GM12878 (cell line): Measurements from ENCODE around the gene PINK1. TPM values are rescaled to one million over a fixed set of nuclear protein-coding genes. Genes with fewer than 3 reads are reported as not detected.

ENCODE experiments used
- ATAC-seq: fragments of 200-7000 bp; cut with Tn5 transposase; 3 replicates; pipeline ENCODE4 v1.9.1; 2020; ENCODE audit warnings: mild to moderate bottlenecking, moderate library complexity
- BruUV-seq: library from RNA; stranded (reverse); fragments of 400-500 nt; replicated peaks from 2 replicates; lab custom pipeline; 2021; lab: Mats Ljungman, UMichigan
- CTCF ChIA-PET: fragments of 300-600 bp; sonication (Branson Sonifier 250); formaldehyde crosslinking; extraction: SDS; loops from one replicate; lab custom pipeline; 2021; ENCODE audit warnings: inconsistent platforms; lab: Yijun Ruan, JAX
- POLR2A ChIA-PET: fragments of 350-600 bp; formaldehyde crosslinking; extraction: SDS; loops from one replicate; lab custom pipeline; 2021; ENCODE audit warnings: inconsistent platforms; lab: Charles Lee
- RAD21 ChIA-PET: fragments of 300-600 bp; sonication (Branson Sonifier 250); formaldehyde crosslinking; loops from one replicate; lab custom pipeline; 2023; ENCODE audit warnings: antibody characterized with exemption; ENCODE audit not compliant: unreplicated experiment; lab: Charles Lee
- SMC1A ChIA-PET: fragments of 300-600 bp; sonication (Branson Sonifier 250); formaldehyde crosslinking; loops from one replicate; lab custom pipeline; 2023; ENCODE audit not compliant: unreplicated experiment, uncharacterized antibody; lab: Charles Lee
- DNase-seq: peaks from one replicate; pipeline ENCODE4 v3.0.0-alpha.2; 2011; ENCODE audit warnings: low read depth, low spot score
- FAIRE-seq: peaks from 3 replicates; lab custom pipeline; 2011; peaks lifted over from hg19 to GRCh38; lab: Jason Lieb, UNC
- H2AFZ ChIP-seq: 2 replicates; pipeline ENCODE4 v1.6.0; 2011; ENCODE audit warnings: low read depth, low read length, control low read depth; ENCODE audit not compliant: control insufficient read depth
- H3K27ac ChIP-seq: 2 replicates; pipeline ENCODE4 v1.5.1; 2011; ENCODE audit warnings: control low read depth; ENCODE audit not compliant: control insufficient read depth, insufficient read depth
- H3K27me3 ChIP-seq, 2 experiments: replicated peaks in 1 of 2; 2 replicates each; pipeline versions ENCODE4 v1.6.0 to v1.6.1; 2011; ENCODE audit warnings: low read length in 1 of 2; ENCODE audit not compliant: control insufficient read depth in 2 of 2, insufficient read depth in 2 of 2
- H3K36me3 ChIP-seq, 2 experiments: 2 replicates each; pipeline ENCODE4 v1.5.1; 2011; ENCODE audit warnings: low read length in 1 of 2; ENCODE audit not compliant: control insufficient read depth in 2 of 2, insufficient read depth in 2 of 2
- H3K4me1 ChIP-seq: 2 replicates; pipeline ENCODE4 v1.6.1; 2011; ENCODE audit warnings: mild to moderate bottlenecking, low read length, moderate library complexity, mixed read lengths; ENCODE audit not compliant: control insufficient read depth, insufficient read depth
- H3K4me2 ChIP-seq: 2 replicates; pipeline ENCODE4 v1.6.0; 2011; ENCODE audit warnings: control low read depth; ENCODE audit not compliant: control insufficient read depth, insufficient read depth
- H3K4me3 ChIP-seq: fragments of 200-600 bp; sonication (generic); 2 replicates; pipeline ENCODE4 v1.5.1; 2016
- H3K79me2 ChIP-seq: 2 replicates; pipeline ENCODE4 v1.6.0; 2011; ENCODE audit warnings: low read length; ENCODE audit not compliant: control insufficient read depth, insufficient read depth
- H3K9ac ChIP-seq: 2 replicates; pipeline ENCODE4 v1.8.0; 2011; ENCODE audit warnings: low read length, control low read depth, mixed read lengths; ENCODE audit not compliant: control insufficient read depth, insufficient read depth
- H3K9me3 ChIP-seq: replicated peaks from 3 replicates; pipeline ENCODE4 v1.5.1; 2011; ENCODE audit warnings: mild to moderate bottlenecking, low read length; ENCODE audit not compliant: control insufficient read depth, insufficient read depth
- H4K20me1 ChIP-seq: 2 replicates; pipeline ENCODE4 v1.6.0; 2011; ENCODE audit not compliant: control insufficient read depth, insufficient read depth
- BCLAF1 ChIP-seq: fragments of 450-650 bp; IDR thresholded peaks from 2 replicates; pipeline ENCODE4 v1.6.1; 2017; ENCODE audit warnings: antibody characterized with exemption, mild to moderate bottlenecking, moderate library complexity
- FOXM1 ChIP-seq: IDR thresholded peaks from 2 replicates; pipeline ENCODE4 v1.6.1; 2012; ENCODE audit warnings: low read depth, mild to moderate bottlenecking, inconsistent platforms, low read length, moderate library complexity
- HCFC1 ChIP-seq: fragments of 150-350 bp; IDR thresholded peaks from 2 replicates; pipeline ENCODE4 v1.6.1; 2014; ENCODE audit warnings: low read length
- PAX8 ChIP-seq: fragments of 450-650 bp; IDR thresholded peaks from 2 replicates; pipeline ENCODE4 v1.6.1; 2017; ENCODE audit warnings: mild to moderate bottlenecking, moderate library complexity
- PRDM15 ChIP-seq: fragments of 450-650 bp; formaldehyde crosslinking; IDR thresholded peaks from 2 replicates; pipeline ENCODE4 v1.4.0; 2020; ENCODE audit warnings: mild to moderate bottlenecking, moderate library complexity
- RB1 ChIP-seq: fragments of 450-650 bp; formaldehyde crosslinking; IDR thresholded peaks from 2 replicates; pipeline ENCODE4 v1.6.1; 2017; ENCODE audit warnings: mild to moderate bottlenecking, borderline replicate concordance
- WGBS: methylation state at CpG from one replicate; pipeline ENCODE4 v1.1.6; 2016; ENCODE audit warnings: low lambda C conversion rate; ENCODE audit not compliant: insufficient replicate concordance, insufficient coverage; ENCODE audit errors: missing lambda C conversion rate; 5-methylcytosine and 5-hydroxymethylcytosine counted together
- in situ Hi-C: fragments of 300-500 bp; cut with MboI; formaldehyde crosslinking; loops from 9 replicates; pipeline ENCODE4 v1.14.3; 2018; ENCODE audit warnings: mixed read lengths
- intact Hi-C: fragments of 100-400 bp; cut with micrococcal nuclease; formaldehyde crosslinking; loops from one replicate; pipeline ENCODE4 v1.14.2; 2022; ENCODE audit not compliant: unreplicated experiment
- polyA plus RNA-seq, 11 experiments: library from polyadenylated mRNA; depleted of rRNA in 4 of 11; unstranded in 6 of 11; stranded (reverse) in 5 of 11; fragments of >200 nt; fragmentation: Nextera tagmentation in 4 of 11; fragmentation: Illumina TruSeq in 1 of 11; extraction: Ambion mirVana in 4 of 11; extraction: Trizol in 1 of 11; gene quantifications; 1 replicate in 1 of 11; 2 replicates in 10 of 11; pipeline versions ENCODE4 v1.2.1 to v1.2.3, GENCODE V29; 2011 to 2016; ENCODE audit warnings: inconsistent platforms in 2 of 11, missing spikeins in 2 of 11, low read depth in 1 of 11
- total RNA-seq, 4 experiments: library from RNA; depleted of rRNA in 3 of 4; stranded (reverse); fragments of >200 nt in 3 of 4; fragmentation: Illumina TruSeq in 1 of 4; extraction: Trizol in 1 of 4; gene quantifications; 2 replicates each; pipeline versions ENCODE4 v1.2.1 to v1.2.3, GENCODE V29; 2013 to 2021

PINK1 gene
- total and polyA plus RNA-seq, 10 of the 15 experiments (the other 5 are each of a cell fraction or from before 2014, with no cell fraction given): 0.42 to 4.4 (median 1.9) TPM; not detected in 1

GRCh38 chr1:20680269-20680668, 47.0 kb downstream of the PINK1 start:
- Histone ChIP-seq H3K4me2 (no peak overlapping the region), H3K4me1 (peaks cover 7% of the 10 kb centered on the region), H3K9me3 (peaks cover 2% of the 10 kb centered on the region; the same call in 2 of the 3 replicates), H3K9ac (no peak overlapping the region), H4K20me1 (no peaks in the 10 kb centered on the region), H3K36me3 (no peaks in the 10 kb centered on the region), H3K27me3 (peaks cover 2 to 3% of the 10 kb centered on the region in 2 experiments), H3K4me3 (no peak overlapping the region), H3K79me2 (no peaks in the 10 kb centered on the region), H3K27ac (no peak overlapping the region), H2AFZ (no peak overlapping the region)
- ChIA-PET POLR2A (no interaction called here), RAD21 (no interaction called here), SMC1A (no interaction called here), CTCF (interaction anchor here (0.9 to 3.2 kb wide), 2 partner anchors 17 to 515 kb away, joined by 3 to 13 read pairs; no protein-coding TSS in a partner anchor)
- intact Hi-C loops (no loop called here), in situ Hi-C loops (no loop called here)
- TF ChIP-seq BCLAF1 (no peak), PRDM15 (CRISPR knock-in tag) (no peak), PAX8 (no peak), RB1 (no peak), FOXM1 (no peak), HCFC1 (no peak)
- 67% methylated on average over 5 of the region's 5 CpGs for WGBS
- FAIRE-seq: no peak
- no peak for DNase-seq
- no peak for ATAC-seq
- BruUV-seq: no TSS peak
